Calu3 (cell line): ENCODE measurements around the gene A4GALT. TPM values are rescaled to one million over a fixed set of nuclear protein-coding genes. Genes with fewer than 3 reads are reported as not detected.

Experiments used
- Bru-seq: library from RNA; stranded (reverse); fragments of 400-500 nt; gene quantifications from one replicate; lab custom pipeline; 2021; lab: Mats Ljungman, UMichigan
- BruChase-seq, 2 experiments: library from RNA; stranded (reverse); fragments of 400-500 nt; gene quantifications; one replicate each; lab custom pipeline; 2021; lab: Mats Ljungman, UMichigan
- BruUV-seq: library from RNA; stranded (reverse); fragments of 400-500 nt; replicated peaks from 2 replicates; lab custom pipeline; 2021; lab: Mats Ljungman, UMichigan
- CTCF ChIA-PET: fragments of 300-600 bp; sonication (Branson Sonifier 250); formaldehyde crosslinking; loops from one replicate; lab custom pipeline; 2022; ENCODE audit warnings: antibody characterized with exemption; lab: Charles Lee
- DNase-seq: peaks from one replicate; pipeline ENCODE4 v3.0.0; 2022
- H3K27ac Mint-ChIP-seq: one replicate; pipeline ENCODE4 v1.8.0; 2022; ENCODE audit warnings: mixed read lengths; ENCODE audit not compliant: unreplicated experiment
- H3K27me3 Mint-ChIP-seq: one replicate; pipeline ENCODE4 v1.8.0; 2022; ENCODE audit warnings: mixed read lengths; ENCODE audit not compliant: unreplicated experiment
- H3K36me3 Mint-ChIP-seq: one replicate; pipeline ENCODE4 v1.8.0; 2022; ENCODE audit warnings: mild to moderate bottlenecking, moderate library complexity, mixed read lengths; ENCODE audit not compliant: insufficient read depth, unreplicated experiment
- H3K4me1 Mint-ChIP-seq: one replicate; pipeline ENCODE4 v1.8.0; 2022; ENCODE audit warnings: mild to moderate bottlenecking, low read depth, mixed read lengths; ENCODE audit not compliant: unreplicated experiment
- H3K4me3 Mint-ChIP-seq: one replicate; pipeline ENCODE4 v1.8.0; 2022; ENCODE audit warnings: mild to moderate bottlenecking, low read depth, moderate library complexity, mixed read lengths; ENCODE audit not compliant: unreplicated experiment
- H3K9me3 Mint-ChIP-seq: one replicate; pipeline ENCODE4 v1.8.0; 2022; ENCODE audit warnings: low read depth, mixed read lengths; ENCODE audit not compliant: unreplicated experiment
- CTCF ChIP-seq: fragments of 200-600 bp; IDR thresholded peaks from one replicate; pipeline ENCODE4 v1.8.0; 2022; ENCODE audit warnings: antibody characterized with exemption; ENCODE audit not compliant: unreplicated experiment
- intact Hi-C: fragments of 100-400 bp; cut with micrococcal nuclease; formaldehyde crosslinking; loops from one replicate; pipeline ENCODE4 v1.10.0; 2022; ENCODE audit not compliant: unreplicated experiment
- long read RNA-seq: library from polyadenylated mRNA; stranded (forward); transcript quantifications from one replicate; pipeline ENCODE4 v2.0.0, GENCODE V29; 2022
- total RNA-seq: library from RNA; stranded (reverse); gene quantifications from 2 replicates; pipeline ENCODE4 v1.2.3, GENCODE V29; 2022

Gene A4GALT
- total RNA-seq = 8.6 and 10.5 TPM in 2 replicates
- Bru-seq, nascent RNA = percentile 41 among the genes with signal in this experiment
- BruChase-seq, experiment 1, labeled RNA remaining after a 6-hour chase = percentile 49 among the genes with signal in this experiment
- percentile 54 among the genes with signal in this experiment for BruChase-seq, experiment 2, labeled RNA remaining after a 2-hour chase
- long read RNA-seq, partial matches to known transcripts = 0 of 3 reads
- long read RNA-seq, other reads (novel, unspliced or antisense) = 2 of 3 reads

GRCh38 chr22:42720263-42721044 lies at the start of gene A4GALT:
Gene A4GALT, minus strand, starts transcription at chr22:42720870. Its CDS starts 26,919 bp downstream, at chr22:42693951.
- CTCF ChIA-PET = interaction anchor here (0.5 to 1.6 kb wide), 2 partner anchors 10 to 23 kb away, joined by 3 to 4 read pairs; no protein-coding TSS in a partner anchor
- BruUV-seq = no TSS peak
- peak; percentile 28 for DNase-seq
- peaks cover 40% of the 10 kb centered on the region for H3K4me1 Mint-ChIP-seq
- no peaks in the 10 kb centered on the region for H3K9me3 Mint-ChIP-seq
- no peak for TF ChIP-seq CTCF
- H3K4me3 Mint-ChIP-seq = peak within 1 kb of the TSS; percentile 70
- intact Hi-C loops = no loop called here
- peaks cover 26% of the 10 kb centered on the region for H3K36me3 Mint-ChIP-seq
- H3K27ac Mint-ChIP-seq = peak within 1 kb of the TSS; percentile 37
- H3K27me3 Mint-ChIP-seq = peaks cover 17% of the 10 kb centered on the region

DNA sequence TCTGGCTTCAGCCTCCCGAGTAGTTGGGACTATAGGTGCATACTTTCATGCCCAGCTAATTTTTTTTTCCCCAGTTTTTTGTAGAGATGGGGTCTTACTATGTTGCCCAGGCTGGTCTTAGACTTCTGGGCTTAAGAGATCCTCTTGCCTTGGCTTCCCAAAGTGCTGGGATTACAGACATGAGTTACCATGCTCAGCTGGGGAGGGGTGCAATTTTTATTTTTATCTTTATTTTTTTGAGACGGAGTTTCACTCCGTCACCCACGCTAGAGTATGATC lies 49.7 kb upstream of the A4GALT start:
- no peak for TF ChIP-seq CTCF
- Mint-ChIP-seq H3K27ac (peak overlapping the region; percentile 88), H3K4me1 (peaks cover 11% of the 10 kb centered on the region), H3K9me3 (no peaks in the 10 kb centered on the region), H3K4me3 (peak overlapping the region; percentile 75), H3K36me3 (peaks cover 25% of the 10 kb centered on the region), H3K27me3 (no peaks in the 10 kb centered on the region)
- CTCF ChIA-PET = no interaction called here
- intact Hi-C loops = no loop called here
- DNase-seq = no peak
- no TSS peak for BruUV-seq

- H3K27me3 Mint-ChIP-seq = no peaks in the 10 kb centered on the region
- H3K27ac Mint-ChIP-seq = peak overlapping the region; percentile 88
- peak; percentile 45 for DNase-seq
- peaks cover 11% of the 10 kb centered on the region for H3K4me1 Mint-ChIP-seq
- peak overlapping the region; percentile 75 for H3K4me3 Mint-ChIP-seq
- intact Hi-C loops = no loop called here
- TF ChIP-seq CTCF = no peak
- BruUV-seq = no TSS peak
- H3K9me3 Mint-ChIP-seq = no peaks in the 10 kb centered on the region
- H3K36me3 Mint-ChIP-seq = peaks cover 27% of the 10 kb centered on the region
- CTCF ChIA-PET = no interaction called here
These were observed 49.1 kb upstream of the A4GALT start for GRCh38 chr22:42769574-42770447.

- peaks cover 27% of the 10 kb centered on the region for H3K36me3 Mint-ChIP-seq
- peaks cover 11% of the 10 kb centered on the region for H3K4me1 Mint-ChIP-seq
- H3K27me3 Mint-ChIP-seq = no peaks in the 10 kb centered on the region
- no peak for TF ChIP-seq CTCF
- BruUV-seq = no TSS peak
- H3K4me3 Mint-ChIP-seq = peak overlapping the region; percentile 75
- intact Hi-C loops = no loop called here
- DNase-seq = no peak
- CTCF ChIA-PET = no interaction called here
- H3K27ac Mint-ChIP-seq = peak overlapping the region; percentile 88
- H3K9me3 Mint-ChIP-seq = no peaks in the 10 kb centered on the region
These were observed 48.5 kb upstream of the A4GALT start for GRCh38 chr22:42769238-42769573.
